Common myeloid progenitor, CD34-positive (primary cell): ENCODE data around the gene CUX1.

Experiments
- CTCF ChIA-PET: fragments of 350-600 bp; sonication (Branson Sonifier 250); formaldehyde crosslinking; loops from one replicate; lab custom pipeline; 2021; ENCODE audit warnings: antibody characterized with exemption; lab: Charles Lee
- POLR2A ChIA-PET: fragments of 350-600 bp; sonication (Branson Sonifier 250); formaldehyde crosslinking; loops from one replicate; lab custom pipeline; 2021; ENCODE audit warnings: antibody characterized with exemption; lab: Charles Lee
- DNase-seq, 3 donors: peaks; one replicate each; pipeline versions ENCODE4 v3.0.0 to v3.0.0-alpha.2; 2013
- H3K27ac ChIP-seq, 2 experiments: 1 replicate in 1 of 2; 2 replicates in 1 of 2; pipeline ENCODE4 v1.7.0; 2013; ENCODE audit warnings: inconsistent platforms in 2 of 2, low read length in 2 of 2, mild to moderate bottlenecking in 2 of 2, low read depth in 1 of 2, moderate library complexity in 1 of 2; ENCODE audit not compliant: severe bottlenecking in 2 of 2, insufficient read depth in 1 of 2, poor library complexity in 1 of 2
- H3K27me3 ChIP-seq, 5 experiments: replicated peaks in 2 of 5; 1 replicate in 3 of 5; 2 replicates in 2 of 5; pipeline versions ENCODE4 v1.6.1 to v1.7.0; 2013; ENCODE audit warnings: low read length in 4 of 5, mild to moderate bottlenecking in 2 of 5, moderate library complexity in 2 of 5, inconsistent platforms in 1 of 5; ENCODE audit not compliant: insufficient read depth in 5 of 5, control insufficient read depth in 4 of 5
- H3K36me3 ChIP-seq, 4 experiments: 1 replicate in 2 of 4; 2 replicates in 2 of 4; pipeline versions ENCODE4 v1.6.1 to v1.7.0; 2013; ENCODE audit warnings: low read length in 3 of 4, control low read depth in 1 of 4, mild to moderate bottlenecking in 1 of 4; ENCODE audit not compliant: control insufficient read depth in 4 of 4, insufficient read depth in 4 of 4
- H3K4me1 ChIP-seq, 4 experiments: 1 replicate in 3 of 4; 2 replicates in 1 of 4; pipeline versions ENCODE4 v1.6.1 to v1.7.1; 2013; ENCODE audit warnings: low read length in 3 of 4, mild to moderate bottlenecking in 3 of 4, control low read depth in 1 of 4, inconsistent platforms in 1 of 4, moderate library complexity in 1 of 4; ENCODE audit not compliant: control insufficient read depth in 4 of 4, insufficient read depth in 4 of 4; ENCODE audit errors: control extremely low read depth in 1 of 4
- H3K4me3 ChIP-seq, 7 experiments: 1 replicate in 4 of 7; 2 replicates in 3 of 7; pipeline versions ENCODE4 v1.5.1 to v1.7.0; 2013; ENCODE audit warnings: mild to moderate bottlenecking in 7 of 7, low read length in 6 of 7, moderate library complexity in 6 of 7, inconsistent platforms in 2 of 7, low read depth in 2 of 7, control low read depth in 1 of 7; ENCODE audit not compliant: insufficient read depth in 4 of 7, control insufficient read depth in 1 of 7; ENCODE audit errors: extremely low read depth in 1 of 7
- H3K9me3 ChIP-seq, 5 experiments: 1 replicate in 4 of 5; 2 replicates in 1 of 5; pipeline versions ENCODE4 v1.6.1 to v1.7.1; 2013; ENCODE audit warnings: low read length in 4 of 5, mild to moderate bottlenecking in 2 of 5, inconsistent platforms in 1 of 5, low read depth in 1 of 5, moderate library complexity in 1 of 5; ENCODE audit not compliant: control insufficient read depth in 4 of 5, insufficient read depth in 2 of 5; ENCODE audit errors: control extremely low read depth in 1 of 5
- WGBS: methylation state at CpG from one replicate; pipeline ENCODE4 v1.1.5; 2013; ENCODE audit not compliant: insufficient coverage; 5-methylcytosine and 5-hydroxymethylcytosine counted together

Gene CUX1

GRCh38 chr7:102066476-102066875 lies 249.1 kb downstream of the CUX1 start:
- Histone ChIP-seq H3K27me3 (no peaks in the 10 kb centered on the region), H3K27ac (no peak overlapping the region), H3K36me3 (peaks cover 8 to 25% (median 16%) of the 10 kb centered on the region in 4 experiments), H3K9me3 (peaks cover 0 to 8% (median 4%) of the 10 kb centered on the region in 5 experiments), H3K4me3 (no peak overlapping the region), H3K4me1 (peaks cover 0 to 28% (median 24%) of the 10 kb centered on the region in 4 experiments)
- POLR2A ChIA-PET: no interaction called here
- no peak for DNase-seq
- CTCF ChIA-PET: no interaction called here
- 100% methylated on average over 6 of the region's 9 CpGs for WGBS

DNA sequence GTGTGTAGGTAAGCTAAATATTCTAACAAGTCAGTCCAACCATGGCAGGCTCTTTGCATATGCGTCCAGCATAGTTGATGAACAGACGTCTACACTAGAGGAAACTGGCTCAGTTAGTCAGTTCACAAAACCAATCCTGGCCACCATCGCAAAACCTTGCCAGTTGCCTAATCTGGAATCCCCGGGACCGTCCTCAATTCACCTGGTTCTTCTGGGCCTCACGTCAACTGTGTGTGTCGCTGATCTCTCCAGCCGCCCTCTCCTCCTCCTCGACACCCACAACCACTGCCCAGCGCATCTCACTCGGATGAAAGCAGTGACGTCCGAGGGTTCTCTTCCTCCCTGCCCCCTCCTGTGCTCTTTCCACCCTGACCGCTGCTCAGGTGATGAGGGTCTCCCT lies 251.4 kb downstream of the CUX1 start:
- no peak for DNase-seq
- Histone ChIP-seq H3K4me1 (peaks cover 0 to 16% (median 15%) of the 10 kb centered on the region in 4 experiments), H3K4me3 (no peak overlapping the region), H3K27ac (no peak overlapping the region), H3K27me3 (no peaks in the 10 kb centered on the region), H3K36me3 (peaks cover 12 to 40% (median 28%) of the 10 kb centered on the region in 4 experiments), H3K9me3 (peaks cover 3 to 17% (median 9%) of the 10 kb centered on the region in 5 experiments)
- ChIA-PET POLR2A (no interaction called here), CTCF (no interaction called here)
- WGBS: 89% methylated on average over 14 of the region's 14 CpGs

DNA sequence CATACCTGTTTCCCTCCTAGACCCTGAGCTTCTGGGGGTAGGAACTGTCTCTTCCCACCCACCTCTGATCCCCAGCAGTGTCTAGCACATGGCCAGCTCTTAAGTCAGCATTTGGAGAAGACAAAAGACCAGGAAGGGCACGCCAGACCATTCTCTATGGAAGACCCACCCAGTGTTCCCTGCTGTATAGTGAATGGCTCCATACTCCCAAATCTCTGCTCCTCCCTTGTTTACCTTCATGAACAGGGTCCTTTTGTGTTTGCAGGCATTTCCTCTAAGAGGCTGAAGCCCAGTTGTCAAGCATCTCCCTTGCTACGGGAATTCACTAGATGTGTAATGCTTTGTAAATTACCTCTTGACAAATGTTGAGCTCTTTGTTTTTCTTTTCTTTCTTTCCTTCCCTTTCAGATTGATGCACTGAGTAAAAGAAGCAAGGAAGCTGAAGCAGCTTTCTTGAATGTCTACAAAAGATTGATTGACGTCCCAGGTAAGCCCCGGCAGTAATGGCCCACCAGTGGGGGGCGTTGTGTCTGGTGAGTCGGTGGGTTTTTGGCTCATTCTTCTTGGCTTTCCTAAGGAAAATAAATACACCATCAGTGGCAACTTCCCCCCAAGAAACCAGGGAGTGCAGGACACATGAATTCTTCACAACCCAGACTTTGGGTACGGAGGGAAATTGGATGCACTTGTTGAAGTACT lies 252.7 kb downstream of the CUX1 start:
- Histone ChIP-seq H3K27me3 (no peaks in the 10 kb centered on the region), H3K36me3 (peaks cover 13 to 47% (median 37%) of the 10 kb centered on the region in 4 experiments), H3K27ac (no peak overlapping the region), H3K4me3 (no peak overlapping the region), H3K4me1 (peaks cover 0 to 5% (median 4%) of the 10 kb centered on the region in 4 experiments), H3K9me3 (peaks cover 3 to 17% (median 9%) of the 10 kb centered on the region in 5 experiments)
- ChIA-PET CTCF (no interaction called here), POLR2A (no interaction called here)
- WGBS: 98% methylated on average over 7 of the region's 7 CpGs
- DNase-seq: no peak

DNA sequence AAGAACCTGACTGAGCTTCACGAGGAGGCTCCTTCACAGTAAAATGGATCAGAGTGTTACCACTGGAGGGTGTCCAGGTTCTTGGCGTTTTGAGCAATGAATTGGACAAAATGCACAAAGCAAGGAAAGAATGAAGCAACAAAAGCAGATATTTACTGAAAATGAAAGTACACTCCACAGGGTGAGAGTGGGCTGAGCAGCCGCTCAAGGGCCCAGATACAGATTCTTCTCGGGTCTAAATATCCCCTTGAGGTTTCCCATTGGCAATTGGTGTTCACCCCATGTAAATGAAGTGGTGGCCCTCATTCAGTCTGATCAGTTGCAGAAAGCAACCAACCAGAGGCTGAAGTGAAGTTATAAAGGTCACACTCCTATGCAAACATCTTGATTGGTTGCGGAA lies 254.6 kb downstream of the CUX1 start:
- ChIA-PET CTCF (no interaction called here), POLR2A (no interaction called here)
- Histone ChIP-seq H3K4me3 (no peak overlapping the region), H3K27ac (no peak overlapping the region), H3K36me3 (peaks cover 15 to 48% (median 38%) of the 10 kb centered on the region in 4 experiments), H3K4me1 (peaks cover 0 to 5% (median 2%) of the 10 kb centered on the region in 4 experiments), H3K9me3 (peaks cover 3 to 17% (median 9%) of the 10 kb centered on the region in 5 experiments), H3K27me3 (no peaks in the 10 kb centered on the region)
- WGBS: 93% methylated on average over 5 of the region's 5 CpGs
- DNase-seq: no peak

- H3K27me3 ChIP-seq: no peaks in the 10 kb centered on the region
- CTCF ChIA-PET: no interaction called here
- no peak overlapping the region for H3K27ac ChIP-seq
- POLR2A ChIA-PET: no interaction called here
- peaks cover 3 to 17% (median 9%) of the 10 kb centered on the region in 5 experiments for H3K9me3 ChIP-seq
- H3K4me1 ChIP-seq: peaks cover 0 to 10% (median 8%) of the 10 kb centered on the region in 4 experiments
- no peak overlapping the region for H3K4me3 ChIP-seq
- 100% methylated on average over 6 of the region's 8 CpGs for WGBS
- peaks cover 15 to 48% (median 38%) of the 10 kb centered on the region in 4 experiments for H3K36me3 ChIP-seq
- DNase-seq: no peak
Observed at GRCh38 chr7:102072636-102073209, 255.3 kb downstream of the CUX1 start.

DNA sequence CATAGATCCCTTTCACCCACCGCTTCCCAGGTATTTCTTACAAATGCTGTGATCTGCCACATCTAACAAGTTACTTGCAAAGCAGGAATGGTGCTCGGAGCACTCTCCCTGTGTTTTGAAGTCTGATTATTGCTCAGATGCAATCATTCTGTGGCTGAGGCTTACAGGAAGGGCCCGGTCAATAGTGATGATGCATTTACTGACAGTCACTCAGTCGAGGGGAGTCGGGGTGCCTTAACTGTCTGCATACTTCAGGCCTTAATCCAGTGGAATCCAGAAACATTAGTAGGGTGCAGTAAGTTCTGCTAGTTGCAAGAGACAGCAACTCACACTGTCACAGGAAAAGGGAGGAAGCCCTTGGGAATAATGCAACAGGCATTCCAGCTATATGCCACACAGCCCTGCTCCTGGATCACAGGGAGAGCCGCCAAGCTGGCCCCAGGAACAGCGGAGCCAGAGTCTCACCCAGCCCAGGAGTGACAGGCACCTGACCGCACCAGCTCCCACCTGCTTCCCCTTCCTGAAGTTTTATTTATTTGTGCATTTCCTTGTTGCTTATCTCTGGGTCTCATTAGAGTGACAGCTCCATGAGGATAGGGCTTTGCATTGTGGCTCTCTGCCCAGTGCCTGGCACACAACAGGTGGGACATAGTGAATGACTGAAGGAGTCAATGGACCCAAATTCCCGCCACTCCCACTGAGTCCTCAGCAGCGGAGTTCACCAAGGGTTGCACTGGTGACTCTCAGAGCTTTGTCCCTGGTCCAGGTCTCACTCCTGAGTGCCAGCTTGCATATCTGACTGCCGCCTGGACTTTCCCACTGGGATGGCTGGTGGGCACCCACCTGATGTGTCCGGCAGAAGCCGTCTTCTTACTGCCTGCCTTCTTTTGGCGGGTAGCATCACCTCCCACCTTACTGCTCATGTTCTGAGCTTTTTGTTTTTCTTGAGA lies 256.8 kb downstream of the CUX1 start:
- Histone ChIP-seq H3K4me1 (peaks cover 0 to 10% (median 8%) of the 10 kb centered on the region in 4 experiments), H3K36me3 (peaks cover 12 to 42% (median 35%) of the 10 kb centered on the region in 4 experiments), H3K27me3 (no peaks in the 10 kb centered on the region), H3K4me3 (no peak overlapping the region), H3K9me3 (peaks cover 3 to 17% (median 9%) of the 10 kb centered on the region in 5 experiments), H3K27ac (no peak overlapping the region)
- ChIA-PET POLR2A (no interaction called here), CTCF (interaction anchor here (0.7 kb wide), 1 partner anchor 111 kb away, joined by 3 read pairs; no protein-coding TSS in a partner anchor)
- 93% methylated on average over 12 of the region's 14 CpGs for WGBS
- no peak for DNase-seq
